ENCODE data around the gene HSPB6.

DNA sequence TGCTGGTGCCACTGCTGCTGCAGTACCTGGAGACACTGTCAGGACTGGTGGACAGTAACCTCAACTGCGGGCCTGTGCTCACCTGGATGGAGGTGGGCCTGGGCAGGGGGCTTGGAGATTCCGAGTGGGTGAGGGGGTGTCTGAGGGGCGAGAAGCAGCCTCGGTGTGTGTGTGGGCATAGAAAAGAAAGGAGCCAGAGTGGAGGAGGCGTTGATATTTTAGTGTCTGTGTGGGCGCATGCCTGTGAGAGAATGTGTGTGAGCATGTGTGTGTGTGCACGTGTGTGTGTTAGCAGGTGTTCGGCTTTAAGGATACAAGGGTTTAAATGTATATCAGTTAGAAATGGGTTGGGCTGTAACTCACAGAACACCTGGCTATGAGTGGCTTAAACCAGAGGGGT, 22.2 kb upstream of the HSPB6 start:
- TF ChIP-seq, protein P1, sequence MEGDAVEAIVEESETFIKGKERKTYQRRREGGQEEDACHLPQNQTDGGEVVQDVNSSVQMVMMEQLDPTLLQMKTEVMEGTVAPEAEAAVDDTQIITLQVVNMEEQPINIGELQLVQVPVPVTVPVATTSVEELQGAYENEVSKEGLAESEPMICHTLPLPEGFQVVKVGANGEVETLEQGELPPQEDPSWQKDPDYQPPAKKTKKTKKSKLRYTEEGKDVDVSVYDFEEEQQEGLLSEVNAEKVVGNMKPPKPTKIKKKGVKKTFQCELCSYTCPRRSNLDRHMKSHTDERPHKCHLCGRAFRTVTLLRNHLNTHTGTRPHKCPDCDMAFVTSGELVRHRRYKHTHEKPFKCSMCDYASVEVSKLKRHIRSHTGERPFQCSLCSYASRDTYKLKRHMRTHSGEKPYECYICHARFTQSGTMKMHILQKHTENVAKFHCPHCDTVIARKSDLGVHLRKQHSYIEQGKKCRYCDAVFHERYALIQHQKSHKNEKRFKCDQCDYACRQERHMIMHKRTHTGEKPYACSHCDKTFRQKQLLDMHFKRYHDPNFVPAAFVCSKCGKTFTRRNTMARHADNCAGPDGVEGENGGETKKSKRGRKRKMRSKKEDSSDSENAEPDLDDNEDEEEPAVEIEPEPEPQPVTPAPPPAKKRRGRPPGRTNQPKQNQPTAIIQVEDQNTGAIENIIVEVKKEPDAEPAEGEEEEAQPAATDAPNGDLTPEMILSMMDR (optimal IDR thresholded peaks at IDR 0.05 in 1 of 3, IDR thresholded peaks at IDR 0.05 in 1 of 3, conservative IDR thresholded peaks at IDR 0.05 in 1 of 3; ENCODE audit: extremely low read depth in 1 of 3, insufficient read depth in 2 of 3, low read length in 3 of 3): no peak
- no peak for TF ChIP-seq EZH2 (IDR thresholded peaks at IDR 0.05; ENCODE audit: low read length)
